Testis (tissue), 3 donors: ENCODE results near the gene KCNG2. TPM values are rescaled to one million over a fixed set of nuclear protein-coding genes. Genes with fewer than 3 reads are reported as not detected.

Experiments
- DNase-seq: peaks from one replicate; pipeline ENCODE4 v3.0.0-alpha.2; 2019
- H3K27ac ChIP-seq, 2 donors: fragments of 200-600 bp; sonication (generic); one replicate each; pipeline ENCODE4 v1.5.1; 2019
- H3K27me3 ChIP-seq: fragments of 200-600 bp; sonication (generic); one replicate; pipeline ENCODE4 v1.5.1; 2019
- H3K36me3 ChIP-seq: fragments of 200-600 bp; sonication (generic); one replicate; pipeline ENCODE4 v1.5.1; 2017; ENCODE audit warnings: low read depth; ENCODE audit errors: missing control alignments
- H3K4me1 ChIP-seq: fragments of 200-600 bp; sonication (generic); one replicate; pipeline ENCODE4 v1.5.1; 2019
- H3K4me3 ChIP-seq, 2 donors: fragments of 200-600 bp; sonication (generic); one replicate each; pipeline ENCODE4 v1.5.1; 2017 to 2019
- H3K9me3 ChIP-seq: fragments of 200-600 bp; sonication (generic); one replicate; pipeline ENCODE4 v1.5.1; 2017
- POLR2A ChIP-seq: fragments of 450-650 bp; IDR thresholded peaks from one replicate; pipeline ENCODE4 v1.6.1; 2017; ENCODE audit warnings: antibody characterized with exemption, mild to moderate bottlenecking, moderate library complexity
- WGBS, 2 donors: methylation state at CpG; one replicate each; pipeline ENCODE4 v1.1.5; 2018; 5-methylcytosine and 5-hydroxymethylcytosine counted together
- intact Hi-C: fragments of 100-400 bp; cut with DNase I; formaldehyde crosslinking; loops from one replicate; pipeline ENCODE4 v1.15.1; 2023; ENCODE audit warnings: low total_unique reads
- polyA plus RNA-seq: library from polyadenylated mRNA; stranded (reverse); fragments of 350-450 nt; fragmentation: Illumina TruSeq; extraction: RNeasy Lipid Tissue Mini Kit (QIAGEN cat#74804); gene quantifications from one replicate; pipeline ENCODE4 v1.2.3, GENCODE V29; 2014; ENCODE audit warnings: low read depth, low replicate concordance; ENCODE audit not compliant: insufficient read depth
- total RNA-seq, 2 donors: library from RNA; depleted of rRNA; stranded (reverse); fragments of >200 nt; gene quantifications; one replicate each; pipeline ENCODE4 v1.2.3, GENCODE V29; 2016
- TF ChIP-seq, protein P1 (sequence below), 3 experiments: fragments of 450-650 bp in 2 of 3; fragments of 200-600 bp in 1 of 3; sonication (generic) in 1 of 3; IDR thresholded peaks; one replicate each; pipeline ENCODE4 v1.5.1; 2016 to 2019; ENCODE audit warnings: antibody characterized with exemption in 3 of 3, mild to moderate bottlenecking in 2 of 3, moderate library complexity in 1 of 3

The KCNG2 gene
- total and polyA plus RNA-seq, 3 donors from 2014 or later = 0.50 to 7.6 (median 7.2) TPM

GRCh38 chr18:79850731-79851130 lies 53.0 kb downstream of the KCNG2 start:
- no peak overlapping the region for H3K27ac ChIP-seq
- H3K27me3 ChIP-seq = no peaks in the 10 kb centered on the region
- no peaks in the 10 kb centered on the region for H3K36me3 ChIP-seq
- H3K9me3 ChIP-seq = no peaks in the 10 kb centered on the region
- no peaks in the 10 kb centered on the region for H3K4me1 ChIP-seq
- peak; percentile 4 for DNase-seq
- intact Hi-C loops = no loop called here
- no peak for TF ChIP-seq POLR2A
- TF ChIP-seq, protein P1, sequence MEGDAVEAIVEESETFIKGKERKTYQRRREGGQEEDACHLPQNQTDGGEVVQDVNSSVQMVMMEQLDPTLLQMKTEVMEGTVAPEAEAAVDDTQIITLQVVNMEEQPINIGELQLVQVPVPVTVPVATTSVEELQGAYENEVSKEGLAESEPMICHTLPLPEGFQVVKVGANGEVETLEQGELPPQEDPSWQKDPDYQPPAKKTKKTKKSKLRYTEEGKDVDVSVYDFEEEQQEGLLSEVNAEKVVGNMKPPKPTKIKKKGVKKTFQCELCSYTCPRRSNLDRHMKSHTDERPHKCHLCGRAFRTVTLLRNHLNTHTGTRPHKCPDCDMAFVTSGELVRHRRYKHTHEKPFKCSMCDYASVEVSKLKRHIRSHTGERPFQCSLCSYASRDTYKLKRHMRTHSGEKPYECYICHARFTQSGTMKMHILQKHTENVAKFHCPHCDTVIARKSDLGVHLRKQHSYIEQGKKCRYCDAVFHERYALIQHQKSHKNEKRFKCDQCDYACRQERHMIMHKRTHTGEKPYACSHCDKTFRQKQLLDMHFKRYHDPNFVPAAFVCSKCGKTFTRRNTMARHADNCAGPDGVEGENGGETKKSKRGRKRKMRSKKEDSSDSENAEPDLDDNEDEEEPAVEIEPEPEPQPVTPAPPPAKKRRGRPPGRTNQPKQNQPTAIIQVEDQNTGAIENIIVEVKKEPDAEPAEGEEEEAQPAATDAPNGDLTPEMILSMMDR (IDR thresholded peaks at IDR 0.05) = no peak
- 89 to 92% methylated on average over 16 of the region's 16 CpGs for WGBS, 2 donors
- H3K4me3 ChIP-seq = no peak overlapping the region

DNA sequence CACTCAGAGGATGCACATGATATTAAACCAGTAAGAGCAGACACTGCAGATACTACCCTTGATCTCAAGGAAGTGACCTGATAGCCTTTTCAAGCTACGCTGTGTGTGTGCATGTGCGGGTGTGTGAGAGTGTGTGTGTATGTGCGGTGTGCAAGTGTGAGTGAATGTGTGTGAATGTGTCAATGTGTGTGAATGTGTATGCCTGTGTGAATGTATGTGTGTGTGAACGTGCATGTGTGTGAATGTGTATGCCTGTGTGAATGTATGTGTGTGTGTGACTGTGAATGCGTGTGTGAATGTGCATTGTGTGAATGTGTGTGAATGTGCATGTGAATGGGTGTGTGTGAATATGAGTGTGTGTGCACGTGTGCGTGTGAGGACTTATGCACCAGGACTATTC lies 53.8 kb downstream of the KCNG2 start:
- H3K9me3 ChIP-seq = no peaks in the 10 kb centered on the region
- peak; percentile 6 for DNase-seq

GRCh38 chr18:79851950-79852349 lies 54.2 kb downstream of the KCNG2 start:
- Histone ChIP-seq H3K27me3 (no peaks in the 10 kb centered on the region), H3K36me3 (no peaks in the 10 kb centered on the region), H3K27ac (no peak overlapping the region), H3K9me3 (no peaks in the 10 kb centered on the region), H3K4me3 (no peak overlapping the region), H3K4me1 (no peaks in the 10 kb centered on the region)
- no peak for TF ChIP-seq POLR2A
- TF ChIP-seq, protein P1 (IDR thresholded peaks at IDR 0.05) = no peak
- peak; percentile 9 for DNase-seq
- intact Hi-C loops = no loop called here
- WGBS, 2 donors = 59 to 71% methylated on average over 25 of the region's 25 CpGs

More for the DNA sequence above, 53.8 kb downstream of the KCNG2 start:
- H3K27ac ChIP-seq = no peak overlapping the region
- intact Hi-C loops = no loop called here
- WGBS, 2 donors = 77 to 80% methylated on average over 7 of the region's 7 CpGs
- H3K36me3 ChIP-seq = no peaks in the 10 kb centered on the region
- TF ChIP-seq, protein P1 (IDR thresholded peaks at IDR 0.05) = no peak
- no peak for TF ChIP-seq POLR2A
- no peak overlapping the region for H3K4me3 ChIP-seq
- H3K27me3 ChIP-seq = no peaks in the 10 kb centered on the region
- H3K4me1 ChIP-seq = no peaks in the 10 kb centered on the region

- Histone ChIP-seq H3K9me3 (no peaks in the 10 kb centered on the region), H3K4me1 (no peaks in the 10 kb centered on the region), H3K36me3 (no peaks in the 10 kb centered on the region), H3K4me3 (no peak overlapping the region), H3K27ac (no peak overlapping the region), H3K27me3 (no peaks in the 10 kb centered on the region)
- intact Hi-C loops = no loop called here
- WGBS, 2 donors = 82 to 88% methylated on average over 32 to 33 of the region's 33 CpGs
- no peak for TF ChIP-seq POLR2A
- TF ChIP-seq, protein P1 (IDR thresholded peaks at IDR 0.05) = no peak
- peak; percentile 6 for DNase-seq
Observed at GRCh38 chr18:79852561-79853302, 55.0 kb downstream of the KCNG2 start.
